ENCODE results near the gene DYDC1.
"Not testable (repeated sequence)": the region's sequence is repeated elsewhere in the genome, so short reads cannot be mapped to it uniquely, and the experiment has no call there.

Gene DYDC1

DNA sequence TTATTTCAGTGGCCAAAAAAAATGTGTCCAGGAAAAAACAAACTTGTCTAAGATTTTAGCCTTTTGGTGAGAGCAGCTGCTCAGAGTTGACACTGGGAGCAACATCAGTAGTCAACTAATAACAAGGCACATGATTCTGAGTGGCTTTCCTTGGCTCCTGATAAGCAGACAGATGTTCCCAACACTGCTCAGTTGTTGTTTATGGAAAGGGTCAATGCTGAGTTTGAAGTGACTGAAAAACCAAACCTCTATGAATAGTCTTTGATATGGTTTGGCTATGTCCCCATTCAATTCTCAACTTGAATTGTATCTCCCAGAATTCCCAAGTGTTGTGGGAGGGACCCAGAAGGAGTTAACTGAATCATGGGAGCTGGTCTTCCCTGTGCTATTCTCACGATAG lies 12.3 kb downstream of the DYDC1 start:
- DNase-seq (ENCODE audit: low spot score): no peak

DNA sequence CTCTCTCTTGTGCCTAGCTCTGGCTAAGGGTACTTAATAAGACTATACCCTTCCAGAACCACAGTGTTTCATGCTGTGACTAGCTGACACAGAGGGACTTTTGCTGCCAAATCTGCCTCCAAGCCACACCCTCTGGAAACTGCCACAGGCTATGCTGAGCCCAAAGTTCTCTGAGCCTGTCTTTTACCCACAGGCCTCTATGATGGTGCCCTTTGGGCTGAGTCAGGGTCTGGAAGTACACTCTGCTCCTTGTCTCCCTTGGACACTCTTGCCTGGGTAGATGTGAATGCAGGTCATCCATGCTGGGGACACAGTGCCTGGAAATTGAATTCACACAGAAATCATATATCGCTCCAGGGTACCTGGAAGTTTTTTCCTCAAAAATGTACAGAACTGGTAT lies 22.6 kb downstream of the DYDC1 start:
- DNase-seq (ENCODE audit: low spot score): no peak

GRCh38 chr10:80324891-80325364 lies 31.6 kb downstream of the DYDC1 start:
- DNase-seq (ENCODE audit: low spot score): no peak

GRCh38 chr10:80324086-80324485 lies 32.5 kb downstream of the DYDC1 start:
- peak; percentile 53 for DNase-seq (ENCODE audit: low spot score)

- DNase-seq (ENCODE audit: low spot score): no peak
These were observed 33.2 kb downstream of the DYDC1 start for GRCh38 chr10:80323311-80323710.

- no peak for DNase-seq (ENCODE audit: low spot score)
These were observed 33.8 kb downstream of the DYDC1 start for GRCh38 chr10:80322711-80323110.

DNA sequence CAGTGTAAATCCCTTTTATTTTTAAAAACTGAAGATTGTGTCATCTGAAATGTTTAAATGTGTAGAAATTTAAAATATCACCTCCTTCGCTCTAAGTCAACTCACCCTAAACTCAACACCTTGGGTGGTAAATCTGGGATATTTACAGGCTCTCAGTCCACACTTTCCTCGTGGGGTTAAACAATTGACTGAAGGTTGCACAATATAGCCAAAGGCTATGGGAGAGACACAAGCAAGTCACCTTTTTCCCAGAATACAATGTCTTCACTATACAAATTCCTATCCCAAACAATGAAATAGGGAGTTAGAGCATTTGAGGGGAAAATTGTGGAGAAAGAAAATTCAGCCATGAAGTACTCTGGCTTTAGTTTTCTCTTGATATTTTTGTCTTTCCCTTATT lies 34.4 kb downstream of the DYDC1 start:
- no peak for DNase-seq (ENCODE audit: low spot score)

- DNase-seq (ENCODE audit: low spot score): no peak
These were observed 35.4 kb downstream of the DYDC1 start for GRCh38 chr10:80321183-80321582.

DNA sequence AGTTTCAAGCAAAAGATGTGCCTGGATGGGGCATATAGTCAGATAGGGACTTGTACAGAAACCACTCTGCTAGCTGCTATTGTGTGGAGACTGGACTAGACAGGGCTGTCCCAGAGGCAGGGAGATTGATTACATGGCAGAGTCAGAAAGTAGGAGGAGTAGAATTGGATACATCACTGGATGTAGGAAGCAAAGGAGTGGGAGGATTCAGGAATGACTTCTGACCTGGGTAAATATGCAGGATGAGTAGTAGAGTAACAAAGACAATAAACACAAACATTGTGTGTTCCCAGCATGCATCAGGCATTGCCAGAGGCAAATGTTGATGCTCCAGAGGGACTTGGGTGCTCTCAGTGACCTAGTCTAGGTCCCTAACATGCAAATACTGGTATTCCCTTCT lies 36.2 kb downstream of the DYDC1 start:
- DNase-seq (ENCODE audit: low spot score): no peak

GRCh38 chr10:80319725-80320290 lies 36.7 kb downstream of the DYDC1 start:
- no peak for DNase-seq (ENCODE audit: low spot score)

DNA sequence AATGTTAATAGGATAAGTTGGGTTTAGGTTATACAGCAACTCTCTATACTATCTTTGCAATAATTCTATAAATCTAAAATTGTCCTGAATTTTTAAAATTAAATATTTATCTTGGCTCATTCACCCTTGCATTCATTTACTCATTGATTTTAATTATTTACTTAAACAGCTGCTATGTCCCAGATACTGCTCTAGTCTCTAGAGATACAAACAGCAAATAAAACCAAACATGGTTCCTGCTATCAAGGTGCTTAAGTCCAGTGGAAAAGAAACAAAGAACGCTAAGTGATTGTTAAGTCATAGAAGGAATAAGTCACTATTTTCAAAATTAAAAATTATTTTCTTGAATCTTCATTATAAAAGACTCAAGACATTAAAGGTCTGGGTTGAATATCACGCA lies 37.2 kb downstream of the DYDC1 start:
- no peak for DNase-seq (ENCODE audit: low spot score)

DNA sequence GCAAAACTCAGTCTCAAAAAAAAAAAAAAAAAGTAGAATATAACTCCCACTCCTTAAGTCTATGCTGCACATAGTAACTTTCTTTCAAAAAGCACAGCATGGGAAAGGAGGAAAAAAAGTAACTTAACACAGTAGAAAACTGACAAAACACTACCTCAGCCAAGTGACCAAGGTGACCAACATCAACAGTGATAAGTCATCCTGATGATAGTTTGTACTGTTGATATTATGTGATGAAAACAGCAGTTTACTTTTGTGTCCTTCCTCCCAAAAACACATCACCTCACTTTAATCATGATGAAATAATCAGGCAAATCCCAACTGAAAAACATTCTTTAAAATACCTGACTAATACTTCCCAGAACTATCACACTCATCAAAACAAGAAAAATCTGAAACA lies 37.8 kb downstream of the DYDC1 start:
- no peak for DNase-seq (ENCODE audit: low spot score)

GRCh38 chr10:80315391-80315790 lies 41.2 kb downstream of the DYDC1 start:
- DNase-seq (ENCODE audit: low spot score): no peak

GRCh38 chr10:80313523-80313922 lies 43.0 kb downstream of the DYDC1 start:
- DNase-seq (ENCODE audit: low spot score): no peak

GRCh38 chr10:80305989-80306388 lies 50.6 kb downstream of the DYDC1 start:
- DNase-seq (ENCODE audit: low spot score): not testable (repeated sequence)

DNA sequence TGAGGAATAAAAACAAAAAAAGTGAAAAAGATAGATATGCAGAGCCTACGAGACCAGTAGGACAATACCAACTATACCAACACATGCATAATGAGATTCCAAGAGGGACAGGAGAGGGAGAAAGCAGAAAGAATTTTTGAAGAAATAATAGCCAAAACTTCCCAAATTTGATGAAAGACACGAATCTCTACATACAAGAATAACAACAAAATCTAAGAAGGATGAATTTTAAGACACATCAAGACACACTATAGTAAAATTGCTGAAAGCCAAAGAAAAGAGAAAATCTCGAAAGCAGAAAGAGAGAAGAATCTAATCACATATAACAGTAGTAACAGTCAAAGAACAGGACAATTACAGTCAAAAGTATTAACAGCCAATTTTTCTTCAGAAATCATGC lies 59.6 kb downstream of the DYDC1 start:
- DNase-seq (ENCODE audit: low spot score): no peak

- DNase-seq (ENCODE audit: low spot score): no peak
These were observed 63.8 kb downstream of the DYDC1 start for GRCh38 chr10:80292607-80293239.

DNA sequence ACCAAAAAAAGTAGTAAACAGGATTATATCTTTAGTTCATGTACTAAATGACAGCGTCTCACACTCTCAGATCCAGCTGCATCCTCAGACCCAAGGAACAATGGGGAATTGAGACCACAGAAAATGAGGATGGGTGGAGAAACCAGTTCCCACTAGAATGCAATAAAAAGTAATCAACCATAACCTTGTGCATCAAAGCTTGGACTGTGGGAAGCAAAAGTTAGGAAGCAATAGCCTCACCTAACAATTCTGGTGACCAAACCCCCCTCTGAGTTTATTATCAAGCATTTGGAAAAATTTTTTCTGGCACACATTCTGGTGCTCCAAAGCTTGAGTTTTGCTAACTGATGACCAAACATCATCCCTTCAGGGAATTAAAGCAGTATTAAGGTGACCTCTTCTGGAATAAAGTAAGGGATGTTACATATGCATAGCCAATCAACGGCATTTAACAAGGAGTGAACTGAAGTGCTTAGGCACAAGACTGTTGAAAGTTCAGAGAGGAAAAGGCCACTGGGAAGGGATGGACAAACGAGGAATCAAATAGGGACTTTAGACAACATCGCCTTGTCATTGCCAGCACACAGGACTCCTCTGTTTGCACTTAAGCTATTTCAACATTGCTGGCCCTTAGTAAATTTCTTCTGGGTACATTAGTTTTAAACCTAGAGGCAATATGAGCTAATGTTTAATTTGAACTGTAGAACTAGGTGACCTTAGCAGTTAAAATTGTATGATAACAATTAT lies 65.9 kb downstream of the DYDC1 start:
- DNase-seq (ENCODE audit: low spot score): peak; percentile 29

GRCh38 chr10:80289451-80290287 lies 66.9 kb downstream of the DYDC1 start, which contains the start of gene MAT1A:
TSS of gene MAT1A (minus strand) at chr10:80289658. CDS start at chr10:80289423, 235 bp downstream.
- peak; percentile 6 for DNase-seq (ENCODE audit: low spot score)

DNA sequence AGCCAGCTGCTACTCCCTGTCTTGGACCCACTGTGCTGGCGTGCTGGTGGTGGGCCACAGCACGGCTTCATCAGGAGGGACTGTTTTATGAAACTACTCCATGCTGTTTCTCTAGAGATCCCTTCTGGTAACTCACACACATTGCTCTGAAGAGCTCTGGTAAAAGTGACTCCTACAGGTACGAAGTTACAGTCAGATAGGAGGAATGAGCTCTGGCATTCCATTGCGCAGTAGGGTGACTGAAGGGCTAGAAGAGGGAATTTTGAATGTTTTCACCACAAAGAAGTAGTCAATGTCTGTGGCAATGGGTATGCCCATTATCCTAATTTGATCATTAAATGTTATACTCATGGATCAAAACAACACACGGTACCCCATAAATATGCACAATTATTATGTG lies 67.7 kb downstream of the DYDC1 start:
- DNase-seq (ENCODE audit: low spot score): no peak
